Right cardiac atrium (tissue), 5 donors: Measurements from ENCODE around the gene VPS37C. TPM values are rescaled to one million over a fixed set of nuclear protein-coding genes. Genes with fewer than 3 reads are reported as not detected.
A peak's percentile ranks its signal among the peaks of the same experiment; 100 is the strongest.

ENCODE experiments used
- ATAC-seq, 2 donors: fragments of 200-7000 bp; cut with Tn5 transposase; one replicate each; pipeline versions ENCODE4 v1.8.0 to v1.9.1; 2020; ENCODE audit warnings: moderate library complexity in 2 of 2, mild to moderate bottlenecking in 1 of 2
- DNase-seq, 3 donors: peaks; one replicate each; pipeline ENCODE4 v3.0.0-alpha.2; 2020
- H3K27ac ChIP-seq: one replicate; pipeline ENCODE4 v1.5.1; 2013; ENCODE audit warnings: mild to moderate bottlenecking, low read length, control low read depth, moderate library complexity
- H3K27me3 ChIP-seq: one replicate; pipeline ENCODE4 v1.6.1; 2013; ENCODE audit not compliant: control insufficient read depth, insufficient read depth
- H3K4me1 ChIP-seq: one replicate; pipeline ENCODE4 v1.6.1; 2013; ENCODE audit warnings: low read length; ENCODE audit not compliant: control insufficient read depth, insufficient read depth
- H3K4me3 ChIP-seq: one replicate; pipeline ENCODE4 v1.5.1; 2013; ENCODE audit warnings: low read length, control low read depth
- H3K9me3 ChIP-seq: one replicate; pipeline ENCODE4 v1.6.1; 2013; ENCODE audit warnings: low read length; ENCODE audit not compliant: control insufficient read depth
- WGBS: extraction: QIAGEN DNeasy Blood & Tissue Kit; methylation state at CpG from one replicate; pipeline ENCODE4 v1.1.7; 2013; 5-methylcytosine and 5-hydroxymethylcytosine counted together
- intact Hi-C, 4 donors: fragments of 100-400 bp; cut with DNase I; formaldehyde crosslinking; loops; one replicate each; pipeline versions ENCODE4 v1.11.0 to v1.14.0; 2022 to 2023
- polyA plus RNA-seq: library from polyadenylated mRNA; stranded (reverse); fragments of 200-250 nt; gene quantifications from one replicate; pipeline ENCODE4 v1.2.3, GENCODE V29; 2013
- total RNA-seq, 4 donors: library from RNA; stranded (reverse); fragmentation: NEBNext Ultra II Directional; extraction: Animal tissue kit (Norgen Biotek cat#: 25700); gene quantifications; one replicate each; pipeline ENCODE4 v1.2.1, GENCODE V29; 2021
- donor health status: healthy with polysubstance abuse.
- donor health status: DM: no; HTN: yes; CAD: no.
- donor health status: DM: no; HTN: no; CAD: no.
- donor health status: DM: no; HTN: yes; CAD: no; lungs with severe emphysema.
- donor health status: DM: yes; HTN: yes; CAD: no.

VPS37C gene
- total and polyA plus RNA-seq, 5 donors: 14.6 to 25.4 (median 19.0) TPM

- intact Hi-C loops: no loop called here
- no peak for DNase-seq
- H3K4me3 ChIP-seq: no peak overlapping the region
- no peak for ATAC-seq
- no peaks in the 10 kb centered on the region for H3K9me3 ChIP-seq
- 73% methylated on average over 13 of the region's 13 CpGs for WGBS
- peaks cover 12% of the 10 kb centered on the region for H3K4me1 ChIP-seq
- no peak overlapping the region for H3K27ac ChIP-seq
- no peaks in the 10 kb centered on the region for H3K27me3 ChIP-seq
Observed at GRCh38 chr11:61164606-61165424, 3.6 kb upstream of the VPS37C start.

DNA sequence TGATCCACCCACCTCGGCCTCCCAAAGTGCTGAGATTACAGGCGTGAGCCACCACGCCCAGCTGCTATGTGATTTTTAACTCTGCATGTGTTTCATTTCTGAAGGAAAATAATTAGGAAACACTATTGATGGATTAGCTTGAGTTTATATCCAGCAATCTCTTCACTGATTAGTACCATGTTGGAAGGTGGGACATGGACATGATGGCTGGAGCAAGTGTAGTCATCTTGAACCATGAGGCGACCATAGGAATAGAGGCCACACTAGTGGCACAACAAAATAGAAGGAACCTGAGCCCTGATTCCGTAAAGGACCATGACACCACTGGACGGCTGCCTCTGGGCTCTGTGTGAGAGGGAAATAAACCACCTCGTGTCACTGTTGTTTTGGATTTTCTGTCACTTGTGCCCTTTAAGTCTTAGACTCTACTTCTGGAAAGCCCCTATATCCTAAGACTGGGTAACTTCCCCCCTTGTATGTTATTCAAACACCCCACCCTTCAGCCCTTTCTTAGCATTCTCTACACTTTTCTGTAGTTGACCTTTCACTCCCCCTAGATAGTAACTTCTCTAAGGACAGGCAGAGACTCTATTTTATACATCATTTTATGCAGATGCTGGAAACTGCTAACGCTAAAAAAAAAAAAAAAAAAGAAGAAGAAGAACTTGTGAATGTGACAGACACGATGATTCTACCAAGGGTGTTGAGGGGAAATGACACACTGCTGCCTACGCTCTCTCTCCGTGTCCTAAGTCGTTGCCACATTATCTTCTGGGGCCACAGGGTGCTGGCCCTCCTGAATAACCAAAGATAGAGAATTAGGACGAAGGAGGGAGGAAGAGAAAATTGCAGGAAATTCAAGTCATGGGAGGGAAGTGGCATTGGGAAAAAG is 2.7 kb upstream of the VPS37C start:
- H3K9me3 ChIP-seq: no peaks in the 10 kb centered on the region
- H3K27ac ChIP-seq: no peak overlapping the region
- no peaks in the 10 kb centered on the region for H3K27me3 ChIP-seq
- intact Hi-C loops: no loop called here
- ATAC-seq: no peak
- 72% methylated on average over 13 of the region's 13 CpGs for WGBS
- no peak for DNase-seq
- H3K4me3 ChIP-seq: no peak overlapping the region
- peaks cover 12% of the 10 kb centered on the region for H3K4me1 ChIP-seq

DNA sequence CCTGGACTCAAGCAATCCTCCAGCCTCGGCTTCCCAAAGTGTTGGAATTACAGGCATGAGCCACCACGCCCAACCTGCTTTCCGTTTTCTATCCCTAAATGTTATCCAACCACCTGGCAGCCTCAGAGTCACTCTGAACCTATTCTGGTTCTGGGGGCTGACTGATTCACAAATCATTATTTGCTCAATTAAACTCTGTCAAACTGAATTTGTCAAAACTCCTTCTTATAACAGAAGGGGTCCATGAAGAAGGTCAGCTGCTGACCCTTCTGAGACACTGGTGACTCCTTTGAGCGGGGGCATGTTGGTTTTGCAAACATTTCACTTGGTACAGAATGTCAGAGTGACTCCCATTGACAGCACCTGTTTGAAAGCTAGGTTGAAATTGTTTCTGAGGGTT is 1.8 kb upstream of the VPS37C start:
- H3K27ac ChIP-seq: no peak overlapping the region
- no peak for DNase-seq
- intact Hi-C loops: no loop called here

GRCh38 chr11:61162092-61162941 is 1.1 kb upstream of the VPS37C start:
- DNase-seq (peak in 1 of 3 donors; percentile 37), ATAC-seq (no peak)
- H3K27ac ChIP-seq: no peak overlapping the region
- intact Hi-C loops: no loop called here
- H3K4me3 ChIP-seq: peak overlapping the region; percentile 86
- no peaks in the 10 kb centered on the region for H3K27me3 ChIP-seq
- H3K4me1 ChIP-seq: peaks cover 12% of the 10 kb centered on the region
- H3K9me3 ChIP-seq: no peaks in the 10 kb centered on the region
- WGBS: 70% methylated on average over 8 of the region's 8 CpGs

More for the DNA sequence above, 1.8 kb upstream of the VPS37C start:
- H3K27me3 ChIP-seq: no peaks in the 10 kb centered on the region
- no peaks in the 10 kb centered on the region for H3K9me3 ChIP-seq
- ATAC-seq: no peak
- no peak overlapping the region for H3K4me3 ChIP-seq
- 90% methylated on average over 4 of the region's 4 CpGs for WGBS
- peaks cover 12% of the 10 kb centered on the region for H3K4me1 ChIP-seq

DNA sequence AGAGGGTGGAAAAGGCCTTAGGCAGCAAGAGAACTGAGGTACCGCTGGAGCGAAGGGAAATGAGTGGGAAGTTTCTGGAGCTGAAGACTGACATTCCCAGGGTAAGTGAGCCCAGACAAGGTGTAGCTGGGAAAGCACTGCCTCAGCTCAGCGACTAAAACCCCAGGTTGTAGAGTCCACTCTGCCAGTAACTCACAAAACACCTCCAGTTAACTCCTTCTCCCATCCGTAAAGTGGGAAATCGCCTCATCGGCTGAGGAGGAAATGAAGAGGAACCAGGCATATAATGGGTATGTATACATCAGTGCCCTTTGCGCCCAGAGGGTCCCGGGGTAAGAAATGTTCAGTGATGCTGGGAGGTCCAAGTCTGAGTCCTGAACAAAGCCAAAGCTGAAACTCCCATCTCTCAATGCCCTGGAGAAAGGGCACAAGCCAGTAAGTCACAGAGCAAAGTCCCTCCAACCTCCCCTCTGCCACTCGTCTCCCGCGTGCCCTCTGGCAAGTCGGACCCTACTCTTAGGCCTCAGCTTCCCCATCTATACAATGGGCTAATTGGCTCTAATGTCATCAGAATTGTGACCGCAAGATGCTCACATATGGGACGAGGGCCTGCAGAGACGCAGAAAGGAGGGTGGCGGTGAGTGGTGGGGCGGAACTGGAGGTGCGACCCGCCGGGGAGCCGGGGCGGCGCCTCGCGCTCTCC is 588 bp downstream of the VPS37C start:
- DNase-seq (no peak), ATAC-seq (no peak)
- Histone ChIP-seq H3K9me3 (no peaks in the 10 kb centered on the region), H3K27ac (peak overlapping the region; percentile 91), H3K4me1 (peaks cover 12% of the 10 kb centered on the region), H3K4me3 (peak overlapping the region; percentile 86), H3K27me3 (no peaks in the 10 kb centered on the region)
- 11% methylated on average over 25 of the region's 25 CpGs for WGBS
- intact Hi-C loops: no loop called here

GRCh38 chr11:61158691-61159381 is 2.4 kb downstream of the VPS37C start:
- 38% methylated on average over 3 of the region's 3 CpGs for WGBS
- no peak for DNase-seq
- Histone ChIP-seq H3K4me1 (peaks cover 12% of the 10 kb centered on the region), H3K27ac (no peak overlapping the region), H3K9me3 (no peaks in the 10 kb centered on the region), H3K27me3 (no peaks in the 10 kb centered on the region), H3K4me3 (no peak overlapping the region)
- ATAC-seq: no peak
- intact Hi-C loops: no loop called here

DNA sequence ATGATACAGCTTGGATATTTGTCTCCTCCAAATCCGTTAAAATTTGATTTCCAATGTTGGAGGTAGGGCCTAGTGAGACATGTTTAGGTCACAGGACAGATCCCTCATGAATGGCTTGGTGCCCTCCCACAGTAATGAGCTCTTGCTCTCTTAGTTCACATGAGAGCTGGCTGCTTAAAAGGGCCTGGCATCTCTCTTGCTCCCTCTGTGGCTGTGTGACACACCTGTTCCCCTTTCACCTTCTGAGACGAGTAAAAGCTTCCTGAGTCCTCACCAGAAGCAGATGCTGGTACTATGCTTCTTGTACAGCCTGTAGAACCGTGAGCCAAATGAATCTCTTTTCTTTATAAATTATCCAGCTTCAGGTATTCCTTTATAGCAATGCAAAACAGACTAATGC is 3.5 kb downstream of the VPS37C start:
- 74% methylated on average over 3 of the region's 3 CpGs for WGBS
- H3K4me3 ChIP-seq: no peak overlapping the region
- intact Hi-C loops: no loop called here
- H3K27ac ChIP-seq: no peak overlapping the region
- H3K4me1 ChIP-seq: peaks cover 15% of the 10 kb centered on the region
- no peaks in the 10 kb centered on the region for H3K9me3 ChIP-seq
- no peak for ATAC-seq
- H3K27me3 ChIP-seq: no peaks in the 10 kb centered on the region
- no peak for DNase-seq

- no peaks in the 10 kb centered on the region for H3K9me3 ChIP-seq
- WGBS: 92% methylated on average over 5 of the region's 5 CpGs
- DNase-seq (no peak), ATAC-seq (no peak)
- intact Hi-C loops: no loop called here
- H3K27ac ChIP-seq: no peak overlapping the region
- H3K4me3 ChIP-seq: no peak overlapping the region
- H3K27me3 ChIP-seq: no peaks in the 10 kb centered on the region
- H3K4me1 ChIP-seq: peaks cover 17% of the 10 kb centered on the region
Observed at GRCh38 chr11:61155741-61156140, 5.5 kb downstream of the VPS37C start.

- Histone ChIP-seq H3K27ac (no peak overlapping the region), H3K27me3 (no peaks in the 10 kb centered on the region), H3K9me3 (no peaks in the 10 kb centered on the region), H3K4me1 (peaks cover 14% of the 10 kb centered on the region), H3K4me3 (no peak overlapping the region)
- intact Hi-C loops: no loop called here
- 97% methylated on average over 1 of the region's 1 CpG for WGBS
- ATAC-seq: no peak
- DNase-seq: no peak
Observed at GRCh38 chr11:61155312-61155711, 5.9 kb downstream of the VPS37C start.

DNA sequence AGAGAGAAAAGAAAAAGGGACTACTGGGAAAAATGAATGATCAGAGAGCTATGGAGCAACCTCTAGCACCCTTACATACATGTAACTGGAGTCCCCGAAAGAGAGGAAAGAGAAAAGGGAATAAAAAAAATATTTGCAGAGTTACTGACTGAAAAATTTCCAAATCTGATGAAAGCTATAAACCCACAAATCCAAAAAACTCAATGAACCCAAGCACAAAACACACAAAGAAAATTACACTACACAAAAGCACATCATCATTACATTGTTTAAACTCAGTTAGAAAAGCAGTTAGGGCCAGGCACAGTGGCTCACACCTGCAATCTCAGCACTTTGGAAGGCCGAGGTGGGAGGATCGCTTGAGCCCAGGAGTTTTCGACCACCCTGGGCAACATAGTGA is 6.7 kb downstream of the VPS37C start:
- Histone ChIP-seq H3K4me3 (no peak overlapping the region), H3K27me3 (no peaks in the 10 kb centered on the region), H3K9me3 (no peaks in the 10 kb centered on the region), H3K4me1 (peaks cover 18% of the 10 kb centered on the region), H3K27ac (no peak overlapping the region)
- WGBS: 99% methylated on average over 4 of the region's 4 CpGs
- no peak for DNase-seq
- no peak for ATAC-seq
- intact Hi-C loops: no loop called here
